Right lobe of liver (tissue), 6 donors: Measurements from ENCODE around the gene ZNF280D. TPM values are rescaled to one million over a fixed set of nuclear protein-coding genes. Genes with fewer than 3 reads are reported as not detected.
"Not testable (repeated sequence)": the region's sequence is repeated elsewhere in the genome, so short reads cannot be mapped to it uniquely, and the experiment has no call there.

ENCODE experiments used
- ATAC-seq, 4 donors: fragments of 200-7000 bp; cut with Tn5 transposase; one replicate each; pipeline ENCODE4 v1.9.1; 2020; ENCODE audit warnings: mild to moderate bottlenecking in 4 of 4, moderate library complexity in 4 of 4
- DNase-seq, 3 donors: peaks; one replicate each; pipeline ENCODE4 v3.0.0-alpha.2; 2020
- H3K27ac ChIP-seq, 3 donors: fragments of 200-600 bp; one replicate each; pipeline ENCODE4 v1.8.0; 2022
- H3K27me3 ChIP-seq, 2 donors: fragments of 200-600 bp; one replicate each; pipeline ENCODE4 v1.8.0; 2022
- H3K36me3 ChIP-seq, 4 donors: fragments of 200-600 bp; sonication (generic) in 1 of 4; one replicate each; pipeline versions ENCODE4 v1.5.1 to v1.8.0; 2017 to 2022; ENCODE audit warnings: control low read depth in 1 of 4
- H3K4me1 ChIP-seq, 4 donors: fragments of 200-600 bp; sonication (generic) in 1 of 4; one replicate each; pipeline versions ENCODE4 v1.5.1 to v1.8.0; 2017 to 2022; ENCODE audit warnings: control low read depth in 1 of 4
- H3K4me3 ChIP-seq, 3 donors: fragments of 200-600 bp; one replicate each; pipeline ENCODE4 v1.8.0; 2022
- H3K9me3 ChIP-seq, 4 donors: fragments of 200-600 bp; sonication (generic) in 1 of 4; one replicate each; pipeline versions ENCODE4 v1.5.1 to v1.8.0; 2017 to 2022; ENCODE audit warnings: control low read depth in 1 of 4
- POLR2A ChIP-seq: fragments of 450-650 bp; IDR thresholded peaks from one replicate; pipeline ENCODE4 v1.6.1; 2017; ENCODE audit warnings: antibody characterized with exemption, mild to moderate bottlenecking
- WGBS: methylation state at CpG from one replicate; pipeline ENCODE4 v1.1.6; 2018; ENCODE audit warnings: low coverage, low lambda C conversion rate; ENCODE audit not compliant: insufficient coverage; ENCODE audit errors: missing lambda C conversion rate; 5-methylcytosine and 5-hydroxymethylcytosine counted together
- intact Hi-C, 2 donors: fragments of 100-400 bp; cut with DNase I; formaldehyde crosslinking; loops; one replicate each; pipeline versions ENCODE4 v1.11.2 to v1.14.1; 2022
- long read RNA-seq: library from polyadenylated mRNA; unstranded; transcript quantifications from one replicate; pipeline ENCODE4 v2.0.0, GENCODE V29; 2019
- total RNA-seq, 6 experiments: library from RNA; depleted of rRNA in 2 of 6; stranded (reverse); fragments of >200 nt in 2 of 6; fragmentation: NEBNext Ultra II Directional in 3 of 6; extraction: Animal tissue kit (Norgen Biotek cat#: 25700) in 3 of 6; gene quantifications; one replicate each; pipeline versions ENCODE4 v1.1.0 to v1.2.4, GENCODE V29; 2016 to 2023
- TF ChIP-seq, protein P1 (sequence below), 4 donors: fragments of 200-600 bp in 3 of 4; fragments of 450-650 bp in 1 of 4; IDR thresholded peaks; one replicate each; pipeline versions ENCODE4 v1.5.1 to v1.8.0; 2016 to 2022; ENCODE audit warnings: antibody characterized with exemption in 4 of 4, mild to moderate bottlenecking in 2 of 4
- donor health status: DM: no; HTN: yes; CAD: no.
- donor health status: DM: no; HTN: no; CAD: no.
- donor health status: DM: no; HTN: no; CAD: no.
- donor health status: DM: no; HTN: yes; CAD: no.
- donor health status: DM: no; HTN: yes; CAD: no.

ZNF280D gene, protein sequence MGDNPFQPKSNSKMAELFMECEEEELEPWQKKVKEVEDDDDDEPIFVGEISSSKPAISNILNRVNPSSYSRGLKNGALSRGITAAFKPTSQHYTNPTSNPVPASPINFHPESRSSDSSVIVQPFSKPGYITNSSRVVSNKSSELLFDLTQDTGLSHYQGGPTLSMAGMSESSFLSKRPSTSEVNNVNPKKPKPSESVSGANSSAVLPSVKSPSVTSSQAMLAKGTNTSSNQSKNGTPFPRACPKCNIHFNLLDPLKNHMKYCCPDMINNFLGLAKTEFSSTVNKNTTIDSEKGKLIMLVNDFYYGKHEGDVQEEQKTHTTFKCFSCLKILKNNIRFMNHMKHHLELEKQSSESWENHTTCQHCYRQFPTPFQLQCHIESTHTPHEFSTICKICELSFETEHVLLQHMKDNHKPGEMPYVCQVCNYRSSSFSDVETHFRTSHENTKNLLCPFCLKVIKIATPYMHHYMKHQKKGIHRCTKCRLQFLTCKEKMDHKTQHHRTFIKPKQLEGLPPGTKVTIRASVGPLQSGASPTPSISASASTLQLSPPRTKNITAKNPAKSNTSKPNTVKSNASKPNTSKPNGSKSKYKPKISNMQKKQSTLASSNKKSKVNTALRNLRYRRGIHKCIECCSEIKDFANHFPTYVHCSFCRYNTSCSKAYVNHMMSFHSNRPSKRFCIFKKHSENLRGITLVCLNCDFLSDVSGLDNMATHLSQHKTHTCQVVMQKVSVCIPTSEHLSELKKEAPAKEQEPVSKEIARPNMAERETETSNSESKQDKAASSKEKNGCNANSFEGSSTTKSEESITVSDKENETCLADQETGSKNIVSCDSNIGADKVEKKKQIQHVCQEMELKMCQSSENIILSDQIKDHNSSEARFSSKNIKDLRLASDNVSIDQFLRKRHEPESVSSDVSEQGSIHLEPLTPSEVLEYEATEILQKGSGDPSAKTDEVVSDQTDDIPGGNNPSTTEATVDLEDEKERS
- total RNA-seq: 10 to 100 TPM; 18.2 to 34.0 (median 18.7) TPM
- long read RNA-seq, partial matches to known transcripts: 0 of 1 reads
- long read RNA-seq, other reads (novel, unspliced or antisense): 1 of 1 reads

DNA sequence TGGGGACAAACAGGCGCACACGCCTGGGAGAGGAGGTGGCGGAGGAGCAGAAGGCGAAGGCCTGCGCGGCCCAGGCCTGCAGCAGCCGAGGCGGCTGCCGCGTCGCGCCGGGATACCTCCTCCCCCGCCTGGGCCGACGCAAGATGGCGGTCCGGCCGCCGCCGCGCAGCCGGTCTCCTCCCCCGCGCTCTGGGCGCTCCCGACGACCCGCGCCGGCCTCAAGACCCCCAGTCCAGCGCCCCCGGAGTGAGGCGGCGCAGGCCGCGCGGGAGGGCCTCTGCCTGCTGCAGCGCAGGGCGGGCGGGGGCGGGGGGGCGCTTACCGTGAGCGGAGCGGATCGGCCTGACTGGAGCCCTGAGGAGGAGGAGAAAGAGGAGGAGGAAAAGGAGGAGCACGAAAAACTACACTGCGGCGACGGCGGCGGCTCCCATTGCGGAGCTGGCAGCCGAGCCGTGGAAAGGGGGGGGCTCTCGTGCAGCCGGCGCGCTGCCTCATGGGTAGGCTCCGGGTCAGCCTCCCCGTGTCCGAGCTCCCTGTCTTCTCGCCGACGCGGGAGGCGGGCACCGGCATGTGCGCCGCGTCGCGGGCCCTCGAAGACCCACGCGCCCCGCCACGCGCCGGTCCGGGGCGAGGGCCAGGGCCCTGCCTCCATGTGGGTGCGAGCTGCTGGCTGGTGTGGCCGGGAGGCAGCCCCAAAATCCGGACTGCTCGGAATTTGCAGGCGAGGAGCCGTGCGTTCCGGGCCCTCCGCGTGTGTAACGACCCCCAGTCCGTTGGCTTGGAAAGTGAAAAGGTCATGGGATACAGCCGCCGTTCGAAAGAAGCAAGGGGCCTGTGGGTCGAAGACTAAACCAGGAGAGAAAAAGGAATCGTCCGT, at the start of gene ZNF280D:
Gene ZNF280D (minus strand): TSS at position 374 of the 877 bp plus-strand sequence. CDS start 26,400 bp downstream, outside the sequence.
- intact Hi-C loops: no loop called here
- Histone ChIP-seq H3K27ac (peak within 1 kb of the TSS; percentile 95 to 98 (median 97)), H3K9me3 (no peaks in the 10 kb centered on the region), H3K4me3 (peak within 1 kb of the TSS; percentile 63 to 78 (median 70)), H3K27me3 (no peaks in the 10 kb centered on the region), H3K4me1 (peaks cover 0 to 46% (median 6%) of the 10 kb centered on the region in 4 donors), H3K36me3 (no peaks in the 10 kb centered on the region)
- DNase-seq (peak; percentile 92 to 94 (median 93)), ATAC-seq (peak; percentile 87 to 94 (median 93))
- 60% methylated on average over 15 of the region's 101 CpGs for WGBS
- TF ChIP-seq, protein P1, sequence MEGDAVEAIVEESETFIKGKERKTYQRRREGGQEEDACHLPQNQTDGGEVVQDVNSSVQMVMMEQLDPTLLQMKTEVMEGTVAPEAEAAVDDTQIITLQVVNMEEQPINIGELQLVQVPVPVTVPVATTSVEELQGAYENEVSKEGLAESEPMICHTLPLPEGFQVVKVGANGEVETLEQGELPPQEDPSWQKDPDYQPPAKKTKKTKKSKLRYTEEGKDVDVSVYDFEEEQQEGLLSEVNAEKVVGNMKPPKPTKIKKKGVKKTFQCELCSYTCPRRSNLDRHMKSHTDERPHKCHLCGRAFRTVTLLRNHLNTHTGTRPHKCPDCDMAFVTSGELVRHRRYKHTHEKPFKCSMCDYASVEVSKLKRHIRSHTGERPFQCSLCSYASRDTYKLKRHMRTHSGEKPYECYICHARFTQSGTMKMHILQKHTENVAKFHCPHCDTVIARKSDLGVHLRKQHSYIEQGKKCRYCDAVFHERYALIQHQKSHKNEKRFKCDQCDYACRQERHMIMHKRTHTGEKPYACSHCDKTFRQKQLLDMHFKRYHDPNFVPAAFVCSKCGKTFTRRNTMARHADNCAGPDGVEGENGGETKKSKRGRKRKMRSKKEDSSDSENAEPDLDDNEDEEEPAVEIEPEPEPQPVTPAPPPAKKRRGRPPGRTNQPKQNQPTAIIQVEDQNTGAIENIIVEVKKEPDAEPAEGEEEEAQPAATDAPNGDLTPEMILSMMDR (IDR thresholded peaks at IDR 0.05): no peak
- TF ChIP-seq POLR2A: peak; percentile 82

GRCh38 chr15:56782306-56782705, 49.0 kb upstream of the ZNF280D start:
- no peak for TF ChIP-seq POLR2A
- TF ChIP-seq, protein P1 (IDR thresholded peaks at IDR 0.05): no peak
- peak overlapping the region in 2 of 3 donors; percentile 37 for H3K4me3 ChIP-seq
- no peaks in the 10 kb centered on the region for H3K9me3 ChIP-seq
- peaks cover 0 to 19% (median 2%) of the 10 kb centered on the region in 4 donors for H3K4me1 ChIP-seq
- H3K27me3 ChIP-seq: no peaks in the 10 kb centered on the region
- H3K36me3 ChIP-seq: no peaks in the 10 kb centered on the region
- peak; percentile 68 to 83 (median 79) for ATAC-seq
- DNase-seq: peak in 2 of 3 donors; percentile 30 to 48
- H3K27ac ChIP-seq: peak overlapping the region; percentile 39 to 84 (median 57)
- intact Hi-C loops: no loop called here
- WGBS: 28% methylated on average over 8 of the region's 8 CpGs

- Histone ChIP-seq H3K4me1 (peaks cover 0 to 19% (median 2%) of the 10 kb centered on the region in 4 donors), H3K27me3 (no peaks in the 10 kb centered on the region), H3K27ac (peak overlapping the region; percentile 39 to 84 (median 57)), H3K36me3 (no peaks in the 10 kb centered on the region), H3K4me3 (peak overlapping the region in 1 of 3 donors; percentile 37), H3K9me3 (no peaks in the 10 kb centered on the region)
- 64% methylated on average over 2 of the region's 2 CpGs for WGBS
- DNase-seq (no peak), ATAC-seq (no peak)
- TF ChIP-seq POLR2A: no peak
- TF ChIP-seq, protein P1 (IDR thresholded peaks at IDR 0.05): no peak
- intact Hi-C loops: no loop called here
These were observed 48.4 kb upstream of the ZNF280D start for GRCh38 chr15:56781666-56782065.

DNA sequence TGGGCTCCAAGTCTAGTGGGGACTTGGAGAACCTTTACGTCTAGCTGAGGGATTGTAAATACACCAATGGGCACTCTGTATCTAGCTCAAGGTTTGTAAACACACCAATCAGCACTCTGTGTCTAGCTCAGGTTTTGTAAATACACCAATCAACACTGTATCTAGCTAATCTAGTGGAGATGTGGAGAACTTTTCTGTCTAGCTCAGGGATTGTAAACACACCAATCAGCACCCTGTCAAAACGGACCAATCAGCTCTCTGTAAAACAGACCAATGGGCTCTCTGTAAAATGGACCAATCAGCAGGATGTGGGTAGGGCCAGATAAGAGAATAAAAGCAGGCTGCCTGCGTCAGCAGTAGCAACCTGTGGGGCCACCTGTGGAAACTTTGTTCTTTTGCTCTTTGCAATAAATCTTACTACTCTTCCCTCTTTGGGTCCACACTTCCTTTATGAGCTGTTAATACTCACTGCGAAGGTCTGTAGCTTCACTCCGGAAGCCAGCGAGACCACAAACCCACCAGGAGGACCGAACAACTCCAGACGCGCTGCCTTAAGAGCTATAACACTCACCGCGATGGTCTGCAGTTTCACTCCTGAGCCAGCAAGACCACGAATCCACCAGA, 46.9 kb upstream of the ZNF280D start:
- intact Hi-C loops, H3K9me3 ChIP-seq, ATAC-seq, H3K27me3 ChIP-seq, H3K36me3 ChIP-seq, DNase-seq, H3K4me3 ChIP-seq, H3K27ac ChIP-seq: not testable (repeated sequence)
- 62% methylated on average over 10 of the region's 12 CpGs for WGBS
- H3K4me1 ChIP-seq: peaks cover 0 to 19% (median 2%) of the 10 kb centered on the region in 4 donors

- H3K9me3 ChIP-seq, ATAC-seq, H3K36me3 ChIP-seq, H3K4me3 ChIP-seq, H3K27me3 ChIP-seq, intact Hi-C loops: not testable (repeated sequence)
- DNase-seq: peak in 1 of 3 donors; percentile 46
- 73% methylated on average over 3 of the region's 25 CpGs for WGBS
- Histone ChIP-seq H3K27ac (peak overlapping the region in 2 of 3 donors; percentile 30 to 62), H3K4me1 (peaks cover 0 to 19% (median 2%) of the 10 kb centered on the region in 4 donors)
These were observed 46.1 kb upstream of the ZNF280D start for GRCh38 chr15:56779449-56779848.
